ENCODE data around the gene OR2T4. TPM values are rescaled to one million over a fixed set of nuclear protein-coding genes. Genes with fewer than 3 reads are reported as not detected.

Gene OR2T4
- total and polyA plus RNA-seq, 10 of the 15 experiments (the other 5 are each of a cell fraction or from before 2014, with no cell fraction given), result 0.22 to 0.30 TPM; not detected in 8

GRCh38 chr1:248359415-248359814, 2.0 kb upstream of the OR2T4 start (continued):
- TF ChIP-seq E4F1 (IDR thresholded peaks at IDR 0.05; ENCODE audit: borderline replicate concordance, partially characterized antibody), result no peak
- TF ChIP-seq SMAD1 (IDR thresholded peaks at IDR 0.05; ENCODE audit: low read depth, partially characterized antibody), result no peak

- DNase-seq (ENCODE audit: low read depth, low spot score) (no peak), FAIRE-seq (peak; percentile 35), ATAC-seq (peak; percentile 45; the same call in 2 of the 3 replicates)
- H4K20me1 ChIP-seq (ENCODE audit: control insufficient read depth, insufficient read depth), result no peaks in the 10 kb centered on the region
- ChIA-PET POLR2A (no interaction called here), CTCF (interaction anchor here (0.6 kb wide), 1 partner anchor 144 kb away, joined by 3 read pairs; no protein-coding TSS in a partner anchor), SMC1A (ENCODE audit: uncharacterized antibody, unreplicated experiment) (interaction anchor here (0.8 to 1.8 kb wide), 2 partner anchors 10 to 11 kb away, joined by 3 to 7 read pairs; no protein-coding TSS in a partner anchor), RAD21 (ENCODE audit: unreplicated experiment) (no interaction called here)
- H3K4me1 ChIP-seq (ENCODE audit: control insufficient read depth, insufficient read depth, low read length), result no peaks in the 10 kb centered on the region
- no peak overlapping the region for H2AFZ ChIP-seq (ENCODE audit: control insufficient read depth, low read depth, low read length)
- in situ Hi-C loops (cut with MboI), result no loop called here
- no peak overlapping the region for H3K27ac ChIP-seq (ENCODE audit: control insufficient read depth, insufficient read depth)
- no peak overlapping the region for H3K9ac ChIP-seq (ENCODE audit: control insufficient read depth, insufficient read depth, low read length)
- H3K36me3 ChIP-seq (ENCODE audit: control insufficient read depth in 2 of 2, insufficient read depth in 2 of 2, low read length in 1 of 2), result no peaks in the 10 kb centered on the region
- H3K4me2 ChIP-seq (ENCODE audit: control insufficient read depth, insufficient read depth), result 0 out of 2 replicates have a peak overlapping the region, but pooled peaks have one; percentile 3
- no peaks in the 10 kb centered on the region; a peak in 1 of 4 replicates for H3K27me3 ChIP-seq (replicated peaks in 1 of 2; ENCODE audit: control insufficient read depth in 2 of 2, insufficient read depth in 2 of 2, low read length in 1 of 2)
- H3K79me2 ChIP-seq (ENCODE audit: control insufficient read depth, insufficient read depth, low read length), result no peaks in the 10 kb centered on the region
- intact Hi-C loops (cut with micrococcal nuclease; ENCODE audit: unreplicated experiment), result no loop called here
- no peak overlapping the region for H3K4me3 ChIP-seq
- no TSS peak for BruUV-seq (replicated peaks)
- no peaks in the 10 kb centered on the region for H3K9me3 ChIP-seq (replicated peaks; ENCODE audit: control insufficient read depth, insufficient read depth, low read length)
- TF ChIP-seq RAD21 (IDR thresholded peaks at IDR 0.05; ENCODE audit: insufficient read depth, low read depth, low read length), result no peak
- no peak for TF ChIP-seq WRNIP1 (IDR thresholded peaks at IDR 0.05; ENCODE audit: borderline replicate concordance, low read depth, low read length)
- TF ChIP-seq EED (IDR thresholded peaks at IDR 0.05; ENCODE audit: low read depth), result no peak
- TF ChIP-seq HDAC6 (IDR thresholded peaks at IDR 0.05; ENCODE audit: unreplicated experiment), result no peak
- TF ChIP-seq SKIL (IDR thresholded peaks at IDR 0.05; ENCODE audit: low read depth, poor library complexity, severe bottlenecking), result no peak
- no peak for TF ChIP-seq MLLT1 (IDR thresholded peaks at IDR 0.05)
- no peak for TF ChIP-seq SREBF2 (IDR thresholded peaks at IDR 0.05; ENCODE audit: low read length)
- no peak for TF ChIP-seq ESRRA (IDR thresholded peaks at IDR 0.05; ENCODE audit: low read length)
- no peak for TF ChIP-seq BACH1 (IDR thresholded peaks at IDR 0.05; ENCODE audit: borderline replicate concordance)
Observed at GRCh38 chr1:248366609-248367008, 5.1 kb downstream of the OR2T4 start.
